ENCODE results near the gene SDHAF2. TPM values are rescaled to one million over a fixed set of nuclear protein-coding genes. Genes with fewer than 3 reads are reported as not detected.

SDHAF2 gene
- total RNA-seq, 1 experiment from 2014 or later, result 43.2 TPM

- in situ Hi-C loops (cut with HindIII; ENCODE audit: low pct_unique_long_range_greater_than_20kb, low sequenced_read_pairs) (no loop called here), intact Hi-C loops (cut with micrococcal nuclease; ENCODE audit: unreplicated experiment) (no loop called here)
- DNase-seq (ENCODE audit: low read depth, low spot score) (no peak), ATAC-seq (no peak)
- Histone ChIP-seq H3K4me1 (ENCODE audit: control insufficient read depth, insufficient read depth, low read length) (no peaks in the 10 kb centered on the region), H3K9me3 (ENCODE audit: control insufficient read depth, insufficient read depth, low read depth, low read length) (no peaks in the 10 kb centered on the region), H3K27me3 (ENCODE audit: control insufficient read depth, insufficient read depth, low read length) (no peaks in the 10 kb centered on the region), H3K36me3 (ENCODE audit: control insufficient read depth, insufficient read depth, low read length) (peaks cover 66% of the 10 kb centered on the region), H3K4me3 (ENCODE audit: low read depth in 2 of 2, low read length in 2 of 2) (no peak overlapping the region), H3K27ac (ENCODE audit: low read length) (no peak overlapping the region)
- TF ChIP-seq TCF7L2 (IDR thresholded peaks at IDR 0.05; ENCODE audit: low read depth, low read length) (no peak), POLR2AphosphoS5 (IDR thresholded peaks at IDR 0.05; ENCODE audit: low read depth, low read length) (no peak)
- no TSS peak for BruUV-seq (replicated peaks)
- CTCF ChIA-PET, result no interaction called here
- POLR2A ChIA-PET, result no interaction called here
Measured at GRCh38 chr11:61415381-61415780, 14.5 kb upstream of the SDHAF2 start.

GRCh38 chr11:61416941-61417340, 13.0 kb upstream of the SDHAF2 start:
- H3K4me3 ChIP-seq (ENCODE audit: low read depth in 2 of 2, low read length in 2 of 2), result no peak overlapping the region
- in situ Hi-C loops (cut with HindIII; ENCODE audit: low pct_unique_long_range_greater_than_20kb, low sequenced_read_pairs), result no loop called here
- H3K27me3 ChIP-seq (ENCODE audit: control insufficient read depth, insufficient read depth, low read length), result no peaks in the 10 kb centered on the region
- no peaks in the 10 kb centered on the region for H3K9me3 ChIP-seq (ENCODE audit: control insufficient read depth, insufficient read depth, low read depth, low read length)
- no TSS peak for BruUV-seq (replicated peaks)
- H3K36me3 ChIP-seq (ENCODE audit: control insufficient read depth, insufficient read depth, low read length), result peaks cover 69% of the 10 kb centered on the region
- TF ChIP-seq SIN3A (IDR thresholded peaks at IDR 0.05; ENCODE audit: borderline replicate concordance, insufficient read depth, low read depth, low read length) (no peak), REST (IDR thresholded peaks at IDR 0.05; ENCODE audit: insufficient read depth in 1 of 2, low read depth in 2 of 2, low read length in 1 of 2) (no peak), CTCF (IDR thresholded peaks at IDR 0.05) (no peak)
- DNase-seq (ENCODE audit: low read depth, low spot score) (no peak), ATAC-seq (no peak; the same call in 1 of the 2 replicates)
- H3K27ac ChIP-seq (ENCODE audit: low read length), result no peak overlapping the region
- intact Hi-C loops (cut with micrococcal nuclease; ENCODE audit: unreplicated experiment), result no loop called here
- ChIA-PET CTCF (no interaction called here), POLR2A (no interaction called here)
- H3K4me1 ChIP-seq (ENCODE audit: control insufficient read depth, insufficient read depth, low read length), result no peaks in the 10 kb centered on the region

GRCh38 chr11:61417670-61418069, 12.3 kb upstream of the SDHAF2 start:
- no TSS peak for BruUV-seq (replicated peaks)

More at GRCh38 chr11:61417670-61418069, 12.3 kb upstream of the SDHAF2 start:
- Histone ChIP-seq H3K36me3 (ENCODE audit: control insufficient read depth, insufficient read depth, low read length) (peaks cover 68% of the 10 kb centered on the region), H3K9me3 (ENCODE audit: control insufficient read depth, insufficient read depth, low read depth, low read length) (no peaks in the 10 kb centered on the region), H3K27ac (ENCODE audit: low read length) (no peak overlapping the region), H3K27me3 (ENCODE audit: control insufficient read depth, insufficient read depth, low read length) (no peaks in the 10 kb centered on the region), H3K4me1 (ENCODE audit: control insufficient read depth, insufficient read depth, low read length) (no peaks in the 10 kb centered on the region), H3K4me3 (ENCODE audit: low read depth in 2 of 2, low read length in 2 of 2) (no peak overlapping the region)
- intact Hi-C loops (cut with micrococcal nuclease; ENCODE audit: unreplicated experiment) (no loop called here), in situ Hi-C loops (cut with HindIII; ENCODE audit: low pct_unique_long_range_greater_than_20kb, low sequenced_read_pairs) (no loop called here)
- POLR2A ChIA-PET, result no interaction called here
- CTCF ChIA-PET, result no interaction called here
- DNase-seq (ENCODE audit: low read depth, low spot score), result no peak
- no peak for TF ChIP-seq POLR2AphosphoS5 (IDR thresholded peaks at IDR 0.05; ENCODE audit: low read depth, low read length)
- TF ChIP-seq REST (IDR thresholded peaks at IDR 0.05; ENCODE audit: insufficient read depth in 1 of 2, low read depth in 2 of 2, low read length in 1 of 2), result no peak
- TF ChIP-seq SIN3A (IDR thresholded peaks at IDR 0.05; ENCODE audit: borderline replicate concordance, insufficient read depth, low read depth, low read length), result no peak
- TF ChIP-seq CTCF (IDR thresholded peaks at IDR 0.05), result no peak
- no peak for TF ChIP-seq TCF7L2 (IDR thresholded peaks at IDR 0.05; ENCODE audit: low read depth, low read length)
- ATAC-seq, result no peak

All from Panc1 (cell line).